IPS DF 6.9 (cell line): ENCODE data around the gene PRKAR1B.
"Not testable (repeated sequence)": the region's sequence is repeated elsewhere in the genome, so short reads cannot be mapped to it uniquely, and the experiment has no call there.

Experiments
- DNase-seq: peaks from one replicate; pipeline ENCODE4 v3.0.0-alpha.2; 2013; ENCODE audit warnings: low read depth, low spot score
- H3K27ac ChIP-seq: one replicate; pipeline ENCODE4 v1.5.1; 2013; ENCODE audit warnings: low read length, control low read depth
- H3K27me3 ChIP-seq: 2 replicates; pipeline ENCODE4 v1.6.1; 2013; ENCODE audit warnings: mild to moderate bottlenecking, low read length; ENCODE audit not compliant: control insufficient read depth, insufficient read depth
- H3K36me3 ChIP-seq: 2 replicates; pipeline ENCODE4 v1.6.1; 2013; ENCODE audit warnings: low read length; ENCODE audit not compliant: control insufficient read depth, insufficient read depth
- H3K4me1 ChIP-seq: 2 replicates; pipeline ENCODE4 v1.6.1; 2013; ENCODE audit warnings: low read length; ENCODE audit not compliant: control insufficient read depth, insufficient read depth
- H3K4me3 ChIP-seq: 2 replicates; pipeline ENCODE4 v1.5.1; 2013; ENCODE audit warnings: mild to moderate bottlenecking, low read length
- H3K9me3 ChIP-seq: 2 replicates; pipeline ENCODE4 v1.6.1; 2013; ENCODE audit warnings: low read length, inconsistent platforms; ENCODE audit not compliant: control insufficient read depth, insufficient read depth
- WGBS: extraction: QIAGEN DNeasy Blood & Tissue Kit; methylation state at CpG from one replicate; pipeline ENCODE4 v1.1.7; 2013; ENCODE audit warnings: mixed read lengths, missing lambda C conversion rate; ENCODE audit not compliant: insufficient read length, insufficient coverage; 5-methylcytosine and 5-hydroxymethylcytosine counted together

Gene PRKAR1B

DNA sequence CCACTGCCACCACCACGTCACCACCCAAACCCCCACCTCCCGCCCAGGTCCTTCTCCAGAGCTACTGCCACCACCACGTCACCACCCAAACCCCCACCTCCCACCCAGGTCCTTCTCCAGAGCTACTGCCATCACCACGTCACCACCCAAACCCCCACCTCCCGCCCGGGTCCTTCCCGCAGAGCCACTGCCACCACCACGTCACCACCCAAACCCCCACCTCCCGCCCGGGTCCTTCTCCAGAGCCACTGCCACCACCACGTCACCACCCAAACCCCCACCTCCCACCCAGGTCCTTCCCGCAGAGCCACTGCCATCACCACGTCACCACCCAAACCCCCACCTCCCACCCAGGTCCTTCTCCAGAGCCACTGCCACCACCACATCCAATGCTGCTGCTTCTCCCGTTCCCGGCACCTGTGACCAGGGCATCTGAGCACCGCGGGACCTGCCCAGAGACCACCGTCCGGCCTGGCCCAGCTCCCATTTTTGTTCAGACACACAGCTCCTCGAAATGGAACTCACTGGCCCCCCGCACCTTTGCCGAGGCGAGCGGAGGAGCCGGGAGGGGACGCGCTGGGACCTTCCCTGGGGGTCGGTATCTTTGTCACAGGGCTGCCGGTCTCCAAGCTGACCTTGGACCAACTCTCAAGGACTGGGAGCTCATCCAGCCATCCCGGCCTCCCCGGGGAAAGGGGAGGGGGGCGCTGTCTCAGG lies 174.8 kb downstream of the PRKAR1B start:
- not testable (repeated sequence) for H3K27ac ChIP-seq, DNase-seq, H3K9me3 ChIP-seq, H3K27me3 ChIP-seq, H3K4me1 ChIP-seq, H3K36me3 ChIP-seq
- peak overlapping the region; percentile 1; the same call in 1 of the 2 replicates for H3K4me3 ChIP-seq
- no CpG with 5 or more reads among the region's 32 CpGs for WGBS

GRCh38 chr7:551615-551970 lies 175.5 kb downstream of the PRKAR1B start:
- H3K27ac ChIP-seq, H3K36me3 ChIP-seq, H3K4me1 ChIP-seq, DNase-seq, H3K9me3 ChIP-seq, H3K27me3 ChIP-seq, H3K4me3 ChIP-seq: not testable (repeated sequence)
- WGBS = no CpG with 5 or more reads among the region's 9 CpGs

DNA sequence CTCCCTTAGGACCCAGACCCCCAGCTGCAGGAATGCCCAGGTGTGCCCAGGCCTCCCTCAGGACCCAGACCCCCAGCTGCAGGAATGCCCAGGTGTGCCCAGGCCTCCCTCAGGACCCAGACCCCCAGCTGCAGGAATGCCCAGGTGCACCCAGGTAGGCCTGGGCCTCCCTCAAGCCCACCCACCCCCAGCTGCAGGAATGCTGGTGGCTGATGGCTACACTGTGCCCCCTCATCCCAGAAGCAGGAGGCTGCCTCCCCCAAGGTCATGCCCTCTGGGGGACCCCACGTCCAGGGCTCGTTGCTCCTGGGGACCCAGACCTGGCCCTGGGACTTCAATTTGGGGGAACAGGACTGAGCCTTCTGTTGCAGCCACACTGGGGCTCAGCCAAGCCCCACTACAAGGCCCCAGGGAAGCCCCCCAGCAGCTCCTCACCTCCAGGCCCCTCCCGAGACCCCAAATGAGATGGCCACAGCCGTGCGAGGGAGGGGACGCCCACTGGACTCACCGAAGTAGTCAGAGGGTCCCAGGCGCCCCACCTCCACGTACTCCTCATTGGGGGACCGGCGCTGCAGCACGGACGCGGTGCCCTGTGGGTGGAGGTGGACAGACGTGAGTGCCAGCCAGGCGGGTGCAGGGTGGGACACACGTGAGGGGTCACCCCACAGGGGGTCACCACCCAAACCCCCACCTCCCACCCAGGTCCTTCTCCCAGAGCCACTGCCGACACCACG lies 176.0 kb downstream of the PRKAR1B start:
- Histone ChIP-seq H3K36me3 (no peaks in the 10 kb centered on the region; the same call in 1 of the 2 replicates), H3K4me1 (no peaks in the 10 kb centered on the region), H3K4me3 (no peak overlapping the region), H3K27me3 (no peaks in the 10 kb centered on the region), H3K27ac (no peak overlapping the region), H3K9me3 (no peaks in the 10 kb centered on the region)
- DNase-seq = no peak
- WGBS = no CpG with 5 or more reads among the region's 19 CpGs

GRCh38 chr7:549891-550625 lies 177.0 kb downstream of the PRKAR1B start:
- H3K9me3 ChIP-seq = no peaks in the 10 kb centered on the region
- H3K36me3 ChIP-seq = no peaks in the 10 kb centered on the region; the same call in 1 of the 2 replicates
- no peak overlapping the region for H3K4me3 ChIP-seq
- H3K27ac ChIP-seq = no peak overlapping the region
- DNase-seq = no peak
- no CpG with 5 or more reads among the region's 31 CpGs for WGBS
- no peaks in the 10 kb centered on the region for H3K27me3 ChIP-seq
- H3K4me1 ChIP-seq = no peaks in the 10 kb centered on the region

GRCh38 chr7:549066-549890 lies 177.8 kb downstream of the PRKAR1B start:
- H3K4me3 ChIP-seq = no peak overlapping the region
- H3K9me3 ChIP-seq = no peaks in the 10 kb centered on the region
- H3K27ac ChIP-seq = no peak overlapping the region
- H3K27me3 ChIP-seq = no peaks in the 10 kb centered on the region
- no peaks in the 10 kb centered on the region for H3K4me1 ChIP-seq
- DNase-seq = no peak
- H3K36me3 ChIP-seq = no peaks in the 10 kb centered on the region; the same call in 1 of the 2 replicates
- no CpG with 5 or more reads among the region's 43 CpGs for WGBS

DNA sequence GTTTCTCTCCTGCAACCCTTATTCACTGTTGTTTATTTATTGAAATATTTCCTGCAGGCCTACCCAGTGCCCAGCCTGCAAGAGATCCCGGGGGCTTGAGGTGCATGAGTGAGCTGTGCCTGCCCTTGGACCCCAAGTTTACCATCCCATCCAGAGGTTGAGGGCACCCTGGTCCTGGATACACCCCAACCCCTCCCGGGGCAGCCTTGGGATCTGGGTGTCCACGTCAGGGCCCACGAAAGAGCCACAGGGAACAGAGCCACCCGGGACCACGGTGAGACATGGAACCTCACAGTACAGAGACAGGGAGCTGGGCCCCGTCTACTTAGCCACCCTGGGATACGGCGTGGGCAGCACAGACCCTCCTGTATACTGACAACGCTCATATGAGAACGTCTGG lies 178.7 kb downstream of the PRKAR1B start:
- Histone ChIP-seq H3K27ac (no peak overlapping the region), H3K4me3 (no peak overlapping the region), H3K4me1 (no peaks in the 10 kb centered on the region), H3K9me3 (no peaks in the 10 kb centered on the region), H3K36me3 (no peaks in the 10 kb centered on the region), H3K27me3 (no peaks in the 10 kb centered on the region)
- no peak for DNase-seq
- WGBS = no CpG with 5 or more reads among the region's 11 CpGs

- H3K9me3 ChIP-seq = no peaks in the 10 kb centered on the region
- no peak overlapping the region for H3K4me3 ChIP-seq
- H3K4me1 ChIP-seq = no peaks in the 10 kb centered on the region
- H3K27ac ChIP-seq = no peak overlapping the region
- H3K27me3 ChIP-seq = no peaks in the 10 kb centered on the region
- WGBS = no CpG with 5 or more reads among the region's 16 CpGs
- H3K36me3 ChIP-seq = no peaks in the 10 kb centered on the region
- DNase-seq = no peak
Observed at GRCh38 chr7:545470-545869, 181.6 kb downstream of the PRKAR1B start.

GRCh38 chr7:544338-545221 lies 182.5 kb downstream of the PRKAR1B start:
- no peaks in the 10 kb centered on the region for H3K27me3 ChIP-seq
- no peaks in the 10 kb centered on the region for H3K36me3 ChIP-seq
- no CpG with 5 or more reads among the region's 18 CpGs for WGBS
- no peak for DNase-seq
- no peak overlapping the region for H3K4me3 ChIP-seq
- H3K9me3 ChIP-seq = no peaks in the 10 kb centered on the region
- H3K27ac ChIP-seq = no peak overlapping the region
- no peaks in the 10 kb centered on the region for H3K4me1 ChIP-seq

GRCh38 chr7:543501-544337 lies 183.4 kb downstream of the PRKAR1B start:
- H3K27ac ChIP-seq = no peak overlapping the region
- no peaks in the 10 kb centered on the region for H3K4me1 ChIP-seq
- no peak overlapping the region for H3K4me3 ChIP-seq
- WGBS = no CpG with 5 or more reads among the region's 18 CpGs
- no peaks in the 10 kb centered on the region for H3K36me3 ChIP-seq
- no peak for DNase-seq
- H3K27me3 ChIP-seq = no peaks in the 10 kb centered on the region
- no peaks in the 10 kb centered on the region for H3K9me3 ChIP-seq
